K562 (cell line): Measurements from ENCODE around the gene CUX1. TPM values are rescaled to one million over a fixed set of nuclear protein-coding genes. Genes with fewer than 3 reads are reported as not detected.

Experiments
- ATAC-seq: fragments of 200-7000 bp; cut with Tn5 transposase; 3 replicates; pipeline ENCODE4 v1.9.1; 2020; ENCODE audit warnings: moderate library complexity
- BruUV-seq: library from RNA; stranded (reverse); fragments of 400-500 nt; replicated peaks from 2 replicates; lab custom pipeline; 2021; lab: Mats Ljungman, UMichigan
- CTCF ChIA-PET: fragments of 300-600 bp; formaldehyde crosslinking; extraction: SDS; loops from one replicate; lab custom pipeline; 2021; ENCODE audit warnings: low intra/inter-chr PET ratio; lab: Yijun Ruan, JAX
- POLR2A ChIA-PET: fragments of 300-600, 350-650 bp; sonication (Branson Sonifier 250); formaldehyde crosslinking; extraction: SDS; loops from one replicate; lab custom pipeline; 2021; ENCODE audit warnings: antibody characterized with exemption, inconsistent platforms; lab: Yijun Ruan, JAX
- DNase-seq, 4 experiments: peaks; one replicate each; pipeline versions ENCODE4 v3.0.0 to v3.0.0-alpha.2; 2011 to 2018; ENCODE audit warnings: low spot score in 3 of 4, mixed read lengths in 3 of 4; ENCODE audit errors: extremely low read depth in 1 of 4
- FAIRE-seq: peaks from 2 replicates; lab custom pipeline; 2011; peaks lifted over from hg19 to GRCh38; lab: Jason Lieb, UNC
- H2AFZ ChIP-seq: 2 replicates; pipeline ENCODE4 v1.6.0; 2011; ENCODE audit warnings: low read depth, low read length, control low read depth, inconsistent platforms
- H3K27ac ChIP-seq: fragments of 200-600 bp; 3 replicates; pipeline ENCODE4 v1.8.0; 2011; ENCODE audit warnings: low read depth, mild to moderate bottlenecking, control low read depth, inconsistent platforms, low read length, moderate library complexity, mixed read lengths; ENCODE audit errors: extremely low read depth
- H3K27me3 ChIP-seq, 2 experiments: fragments of 300-600 bp in 1 of 2; 2 replicates in 1 of 2; 3 replicates in 1 of 2; pipeline versions ENCODE4 v1.6.0 to v1.8.0; 2011; ENCODE audit warnings: inconsistent platforms in 2 of 2, low read length in 2 of 2, mild to moderate bottlenecking in 1 of 2, mixed read lengths in 1 of 2, moderate library complexity in 1 of 2; ENCODE audit not compliant: control insufficient read depth in 2 of 2, insufficient read depth in 2 of 2
- H3K36me3 ChIP-seq: fragments of 300-600 bp; 3 replicates; pipeline ENCODE4 v1.8.0; 2011; ENCODE audit warnings: mild to moderate bottlenecking, low read length, inconsistent platforms; ENCODE audit not compliant: control insufficient read depth, insufficient read depth
- H3K4me1 ChIP-seq, 2 experiments: fragments of 200-600 bp in 1 of 2; replicated peaks in 1 of 2; 2 replicates in 1 of 2; 3 replicates in 1 of 2; pipeline versions ENCODE4 v1.5.1 to v1.8.0; 2011; ENCODE audit warnings: inconsistent platforms in 2 of 2, low read length in 2 of 2, mild to moderate bottlenecking in 1 of 2, mixed read lengths in 1 of 2, moderate library complexity in 1 of 2; ENCODE audit not compliant: control insufficient read depth in 2 of 2, insufficient read depth in 2 of 2
- H3K4me2 ChIP-seq: 2 replicates; pipeline ENCODE4 v1.6.1; 2011; ENCODE audit warnings: low read length, control low read depth, inconsistent platforms, mixed read lengths; ENCODE audit not compliant: insufficient read depth
- H3K4me3 ChIP-seq: fragments of 200-600 bp; sonication (generic), shearing (Covaris generic); 2 replicates; pipeline ENCODE4 v1.5.1; 2016; ENCODE audit warnings: control low read depth, inconsistent platforms
- H3K79me2 ChIP-seq: fragments of 200-600 bp; 3 replicates; pipeline ENCODE4 v1.8.0; 2011; ENCODE audit warnings: low read length, inconsistent platforms; ENCODE audit not compliant: control insufficient read depth, insufficient read depth
- H3K9ac ChIP-seq, 2 experiments: 2 replicates each; pipeline versions ENCODE4 v1.6.0 to v1.6.1; 2011; ENCODE audit warnings: low read depth in 2 of 2, low read length in 2 of 2, control low read depth in 1 of 2, inconsistent platforms in 1 of 2, mild to moderate bottlenecking in 1 of 2, mixed read lengths in 1 of 2; ENCODE audit not compliant: insufficient read depth in 1 of 2
- H3K9me1 ChIP-seq: one replicate; pipeline ENCODE4 v1.6.0; 2011; ENCODE audit warnings: inconsistent platforms, mild to moderate bottlenecking, low read length, moderate library complexity; ENCODE audit not compliant: control insufficient read depth, insufficient read depth
- H3K9me3 ChIP-seq: replicated peaks from 2 replicates; pipeline ENCODE4 v1.5.1; 2011; ENCODE audit warnings: low read depth, low read length, inconsistent platforms; ENCODE audit not compliant: control insufficient read depth, insufficient read depth
- H4K20me1 ChIP-seq: replicated peaks from 2 replicates; pipeline ENCODE4 v1.6.1; 2011; ENCODE audit warnings: low read length, inconsistent platforms, mixed read lengths; ENCODE audit not compliant: control insufficient read depth, insufficient read depth
- BCL6 ChIP-seq: fragments of 250-450 bp; sonication (Bioruptor Pico); IDR thresholded peaks from 2 replicates; pipeline ENCODE4 v1.4.0; 2020
- BRD4 ChIP-seq: fragments of 200-600 bp; sonication (generic); IDR thresholded peaks from 2 replicates; pipeline ENCODE4 v1.6.1; 2017; ENCODE audit warnings: inconsistent platforms
- CBFB ChIP-seq: sonication (generic); formaldehyde crosslinking; IDR thresholded peaks from 2 replicates; pipeline ENCODE4 v1.4.0; 2020; ENCODE audit warnings: mild to moderate bottlenecking, missing genetic modification reagents
- CTCFL ChIP-seq: IDR thresholded peaks from 2 replicates; pipeline ENCODE4 v1.6.1; 2011; ENCODE audit warnings: borderline replicate concordance, low read depth, mild to moderate bottlenecking, moderate library complexity, low read length; ENCODE audit not compliant: insufficient read depth, poor library complexity, severe bottlenecking
- ETV1 ChIP-seq: fragments of 450-650 bp; conservative IDR thresholded peaks from 2 replicates; pipeline ENCODE4 v1.6.1; 2016; ENCODE audit warnings: missing genetic modification characterization, control low read depth, low read depth, missing compliant biosample characterization
- GATAD2B ChIP-seq: fragments of 450-650 bp; IDR thresholded peaks from 2 replicates; pipeline ENCODE4 v1.6.1; 2017; ENCODE audit warnings: mild to moderate bottlenecking, borderline replicate concordance
- HNRNPK ChIP-seq: fragments of 200-400 bp; formaldehyde crosslinking; IDR thresholded peaks from one replicate; pipeline ENCODE4 v1.6.1; 2018; ENCODE audit warnings: mild to moderate bottlenecking, low read depth, low read length; ENCODE audit not compliant: poor library complexity, severe bottlenecking
- KDM1A ChIP-seq, 2 experiments: fragments of 450-650 bp; IDR thresholded peaks; 2 replicates each; pipeline ENCODE4 v1.6.1; 2016; ENCODE audit warnings: mild to moderate bottlenecking in 2 of 2
- MAX ChIP-seq: sonication (generic); formaldehyde crosslinking; IDR thresholded peaks from 2 replicates; pipeline ENCODE4 v1.9.0; 2022; ENCODE audit warnings: mild to moderate bottlenecking, missing genetic modification reagents
- PHF20 ChIP-seq: fragments of 450-650 bp; IDR thresholded peaks from 2 replicates; pipeline ENCODE4 v1.6.1; 2018; ENCODE audit not compliant: partially characterized antibody
- PPARD ChIP-seq: fragments of 250-450 bp; sonication (Bioruptor Pico); IDR thresholded peaks from 2 replicates; pipeline ENCODE4 v1.8.0; 2022; ENCODE audit warnings: inconsistent platforms, mild to moderate bottlenecking, moderate library complexity
- RBM15 ChIP-seq: fragments of 200-400 bp; formaldehyde crosslinking; IDR thresholded peaks from 2 replicates; pipeline ENCODE4 v1.6.1; 2018; ENCODE audit warnings: mild to moderate bottlenecking, low read length, moderate library complexity; ENCODE audit not compliant: insufficient read depth
- SIRT6 ChIP-seq: IDR thresholded peaks from one replicate; pipeline ENCODE4 v1.6.1; 2012; ENCODE audit warnings: low read depth, mild to moderate bottlenecking, control low read depth, inconsistent platforms, low read length, moderate library complexity
- SMARCA4 ChIP-seq: fragments of 450-650 bp; IDR thresholded peaks from 2 replicates; pipeline ENCODE4 v1.6.1; 2016
- XRCC3 ChIP-seq: fragments of 450-650 bp; IDR thresholded peaks from 2 replicates; pipeline ENCODE4 v1.6.1; 2017; ENCODE audit warnings: mild to moderate bottlenecking, moderate library complexity
- ZC3H4 ChIP-seq: sonication (generic); formaldehyde crosslinking; IDR thresholded peaks from 2 replicates; pipeline ENCODE4 v1.9.0; 2021; ENCODE audit warnings: missing genetic modification reagents, borderline replicate concordance
- ZNF639 ChIP-seq, 2 experiments: fragments of 200-800 bp in 1 of 2; sonication (Bioruptor generic) in 1 of 2; sonication (generic) in 1 of 2; formaldehyde crosslinking in 1 of 2; IDR thresholded peaks in 1 of 2; conservative IDR thresholded peaks in 1 of 2; 2 replicates each; pipeline versions ENCODE4 v1.5.0 to v1.6.1; 2016 to 2020; ENCODE audit warnings: missing compliant biosample characterization in 1 of 2, missing genetic modification characterization in 1 of 2, missing genetic modification reagents in 1 of 2
- ZNF696 ChIP-seq: fragments of 250-450 bp; sonication (Bioruptor Pico); conservative IDR thresholded peaks from 2 replicates; pipeline ENCODE4 v1.4.0; 2020; ENCODE audit warnings: mild to moderate bottlenecking, moderate library complexity
- ZSCAN29 ChIP-seq: fragments of 450-650 bp; IDR thresholded peaks from 2 replicates; pipeline ENCODE4 v1.6.1; 2017
- WGBS: fragments of 100-300 bp; shearing (Covaris generic); methylation state at CpG from one replicate; pipeline ENCODE4 v1.1.6; 2016; ENCODE audit warnings: low coverage, mixed read lengths; ENCODE audit not compliant: insufficient coverage; ENCODE audit errors: missing lambda C conversion rate; 5-methylcytosine and 5-hydroxymethylcytosine counted together
- in situ Hi-C: fragments of 300-500 bp; cut with MboI; formaldehyde crosslinking; loops from 4 replicates; pipeline ENCODE4 v1.15.0; 2018; ENCODE audit warnings: inconsistent platforms, mixed read lengths
- intact Hi-C: fragments of 100-400 bp; cut with micrococcal nuclease; formaldehyde crosslinking; loops from 2 replicates; pipeline ENCODE4 v1.14.2; 2022
- polyA plus RNA-seq, 8 experiments: library from polyadenylated mRNA; depleted of rRNA in 4 of 8; stranded (reverse) in 5 of 8; unstranded in 3 of 8; fragments of >200 nt; fragmentation: Nextera tagmentation in 2 of 8; fragmentation: Illumina TruSeq in 1 of 8; extraction: Ambion mirVana in 2 of 8; extraction: Trizol in 1 of 8; gene quantifications; 2 replicates each; pipeline versions ENCODE4 v1.2.1 to v1.2.3, GENCODE V29; 2011 to 2014; ENCODE audit warnings: inconsistent platforms in 1 of 8, missing spikeins in 1 of 8
- total RNA-seq, 7 experiments: library from RNA; depleted of rRNA in 6 of 7; stranded (reverse); fragments of >200 nt in 6 of 7; fragmentation: Illumina TruSeq in 2 of 7; extraction: Trizol in 2 of 7; gene quantifications; 2 replicates each; pipeline versions ENCODE4 v1.2.1 to v1.2.3, GENCODE V29; 2011 to 2021; ENCODE audit warnings: low replicate concordance in 1 of 7

CUX1 gene
- total and polyA plus RNA-seq, 9 of the 15 experiments (the other 6 are each of a cell fraction or from before 2014, with no cell fraction given) = 3.6 to 55.3 (median 25.2) TPM

GRCh38 chr7:102320601-102321350, 503.4 kb downstream of the CUX1 start:
- no peak for TF ChIP-seq GATAD2B
- TF ChIP-seq XRCC3 = no peak
- TF ChIP-seq ZSCAN29 = no peak
- no peak for TF ChIP-seq PPARD
- TF ChIP-seq RBM15 = no peak
- TF ChIP-seq ETV1 (tag) = no peak
- TF ChIP-seq ZNF696 (CRISPR knock-in tag) = no peak
- no peak for TF ChIP-seq SMARCA4
- peak; percentile 42; the same call in 1 of the 2 replicates for TF ChIP-seq MAX (CRISPR knock-in tag)
- TF ChIP-seq BCL6 (CRISPR knock-in tag) = no peak
- TF ChIP-seq BRD4 = no peak
- TF ChIP-seq SIRT6 = no peak
- TF ChIP-seq HNRNPK = no peak
- TF ChIP-seq PHF20 = peak; percentile 20
- no peak for TF ChIP-seq CTCFL
- TF ChIP-seq CBFB = peak; percentile 38; the same call in 1 of the 2 replicates
- TF ChIP-seq ZNF639 (CRISPR knock-in tag; conservative IDR thresholded peaks at IDR 0.05 in 1 of 2, IDR thresholded peaks at IDR 0.05 in 1 of 2) = no peak
- no peak for TF ChIP-seq ZC3H4 (CRISPR knock-in tag)
- peak in 1 of 2 experiments; percentile 96; a peak in 2 of 4 replicates for TF ChIP-seq KDM1A (IDR thresholded peaks at IDR 0.05)
- TF ChIP-seq, all 486 proteins: peak for 4
- H3K9me1 ChIP-seq = no peaks in the 10 kb centered on the region
- peaks cover 45 to 73% of the 10 kb centered on the region in 2 experiments for H3K27me3 ChIP-seq
- no peaks in the 10 kb centered on the region for H3K79me2 ChIP-seq
- in situ Hi-C loops (loop anchor here (5.0 to 25.0 kb wide), 2 partner anchors 33 to 342 kb away; partner anchors contain the start of genes POLR2J2, SH2B2 and SPDYE2B), intact Hi-C loops (loop anchor here (5.0 kb wide), 1 partner anchor 72 kb away; no protein-coding TSS in a partner anchor)
- peaks cover 0 to 28% of the 10 kb centered on the region in 2 experiments; a peak in 3 of 5 replicates for H3K4me1 ChIP-seq
- DNase-seq (peak in 1 of 4 experiments; percentile 12), ATAC-seq (no peak), FAIRE-seq (no peak)
- no peak overlapping the region for H3K27ac ChIP-seq
- no peaks in the 10 kb centered on the region for H3K9me3 ChIP-seq
- no TSS peak for BruUV-seq
- H2AFZ ChIP-seq = no peak overlapping the region
- 45% methylated on average over 25 of the region's 37 CpGs for WGBS
- CTCF ChIA-PET = no interaction called here
- 0 out of 2 replicates have a peak, but pooled peaks cover 10% of the 10 kb centered on the region for H4K20me1 ChIP-seq
- no peak overlapping the region for H3K4me3 ChIP-seq
- POLR2A ChIA-PET = no interaction called here
- no peak overlapping the region for H3K4me2 ChIP-seq
- H3K36me3 ChIP-seq = no peaks in the 10 kb centered on the region
- peak overlapping the region in 1 of 2 experiments; percentile 55; a peak in 1 of 4 replicates for H3K9ac ChIP-seq
